Testis (tissue), 3 donors: ENCODE results near the gene FAM219B. TPM values are rescaled to one million over a fixed set of nuclear protein-coding genes. Genes with fewer than 3 reads are reported as not detected.

Source experiments
- DNase-seq: peaks from one replicate; pipeline ENCODE4 v3.0.0-alpha.2; 2019
- H3K27ac ChIP-seq, 2 donors: fragments of 200-600 bp; sonication (generic); one replicate each; pipeline ENCODE4 v1.5.1; 2019
- H3K27me3 ChIP-seq: fragments of 200-600 bp; sonication (generic); one replicate; pipeline ENCODE4 v1.5.1; 2019
- H3K36me3 ChIP-seq: fragments of 200-600 bp; sonication (generic); one replicate; pipeline ENCODE4 v1.5.1; 2017; ENCODE audit warnings: low read depth; ENCODE audit errors: missing control alignments
- H3K4me1 ChIP-seq: fragments of 200-600 bp; sonication (generic); one replicate; pipeline ENCODE4 v1.5.1; 2019
- H3K4me3 ChIP-seq, 2 donors: fragments of 200-600 bp; sonication (generic); one replicate each; pipeline ENCODE4 v1.5.1; 2017 to 2019
- H3K9me3 ChIP-seq: fragments of 200-600 bp; sonication (generic); one replicate; pipeline ENCODE4 v1.5.1; 2017
- POLR2A ChIP-seq: fragments of 450-650 bp; IDR thresholded peaks from one replicate; pipeline ENCODE4 v1.6.1; 2017; ENCODE audit warnings: antibody characterized with exemption, mild to moderate bottlenecking, moderate library complexity
- WGBS, 2 donors: methylation state at CpG; one replicate each; pipeline ENCODE4 v1.1.5; 2018; 5-methylcytosine and 5-hydroxymethylcytosine counted together
- intact Hi-C: fragments of 100-400 bp; cut with DNase I; formaldehyde crosslinking; loops from one replicate; pipeline ENCODE4 v1.15.1; 2023; ENCODE audit warnings: low total_unique reads
- polyA plus RNA-seq: library from polyadenylated mRNA; stranded (reverse); fragments of 350-450 nt; fragmentation: Illumina TruSeq; extraction: RNeasy Lipid Tissue Mini Kit (QIAGEN cat#74804); gene quantifications from one replicate; pipeline ENCODE4 v1.2.3, GENCODE V29; 2014; ENCODE audit warnings: low read depth, low replicate concordance; ENCODE audit not compliant: insufficient read depth
- total RNA-seq, 2 donors: library from RNA; depleted of rRNA; stranded (reverse); fragments of >200 nt; gene quantifications; one replicate each; pipeline ENCODE4 v1.2.3, GENCODE V29; 2016
- TF ChIP-seq, protein P1 (sequence below), 3 experiments: fragments of 450-650 bp in 2 of 3; fragments of 200-600 bp in 1 of 3; sonication (generic) in 1 of 3; IDR thresholded peaks; one replicate each; pipeline ENCODE4 v1.5.1; 2016 to 2019; ENCODE audit warnings: antibody characterized with exemption in 3 of 3, mild to moderate bottlenecking in 2 of 3, moderate library complexity in 1 of 3

FAM219B gene
- total and polyA plus RNA-seq, 3 donors from 2014 or later, result 32.6 to 40.6 (median 40.2) TPM

DNA sequence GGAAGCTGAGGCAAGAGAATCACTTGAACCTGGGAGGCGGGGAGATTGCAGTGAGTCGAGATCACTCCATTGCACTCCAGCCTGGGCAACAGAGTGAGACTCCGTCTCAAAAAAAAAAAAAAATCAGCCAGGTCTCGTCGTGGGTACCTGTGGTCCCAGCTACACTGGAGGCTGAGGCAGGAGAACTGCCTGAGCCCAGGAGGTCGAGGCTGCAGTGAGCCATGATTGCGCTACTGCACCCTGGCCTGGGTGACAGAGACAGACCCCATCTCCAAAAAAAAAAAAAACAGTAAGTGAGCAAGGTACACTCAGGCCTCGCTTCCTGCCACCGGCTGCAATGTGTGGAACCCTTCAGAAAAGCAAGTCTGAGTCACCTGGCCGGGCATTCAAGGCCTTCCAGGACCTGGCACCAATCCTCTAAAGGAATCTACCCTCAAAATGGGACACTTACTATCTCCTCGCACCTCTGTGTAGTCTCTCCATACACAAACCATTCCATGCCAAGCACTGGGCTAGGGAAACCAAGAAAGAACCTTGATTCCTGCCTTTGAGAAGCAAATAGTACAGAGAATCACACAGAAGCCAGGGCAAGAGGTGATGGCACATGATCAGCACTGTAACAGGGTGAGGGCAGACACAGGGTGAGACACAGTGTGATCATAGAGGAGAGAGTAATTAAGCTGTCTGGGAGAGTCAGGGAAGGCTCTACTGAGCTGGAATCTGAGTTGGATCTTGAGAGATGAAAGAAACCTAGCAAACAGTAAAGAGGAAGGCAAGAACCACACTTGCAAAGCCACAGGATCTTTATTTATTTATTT lies 43.2 kb downstream of the FAM219B start:
- Histone ChIP-seq H3K27me3 (no peaks in the 10 kb centered on the region), H3K27ac (no peak overlapping the region), H3K36me3 (no peaks in the 10 kb centered on the region), H3K4me1 (peaks cover 8% of the 10 kb centered on the region), H3K4me3 (no peak overlapping the region), H3K9me3 (no peaks in the 10 kb centered on the region)
- no peak for DNase-seq
- intact Hi-C loops, result no loop called here
- 74 to 86% methylated on average over 11 of the region's 11 CpGs for WGBS, 2 donors
- no peak for TF ChIP-seq POLR2A
- TF ChIP-seq, protein P1, sequence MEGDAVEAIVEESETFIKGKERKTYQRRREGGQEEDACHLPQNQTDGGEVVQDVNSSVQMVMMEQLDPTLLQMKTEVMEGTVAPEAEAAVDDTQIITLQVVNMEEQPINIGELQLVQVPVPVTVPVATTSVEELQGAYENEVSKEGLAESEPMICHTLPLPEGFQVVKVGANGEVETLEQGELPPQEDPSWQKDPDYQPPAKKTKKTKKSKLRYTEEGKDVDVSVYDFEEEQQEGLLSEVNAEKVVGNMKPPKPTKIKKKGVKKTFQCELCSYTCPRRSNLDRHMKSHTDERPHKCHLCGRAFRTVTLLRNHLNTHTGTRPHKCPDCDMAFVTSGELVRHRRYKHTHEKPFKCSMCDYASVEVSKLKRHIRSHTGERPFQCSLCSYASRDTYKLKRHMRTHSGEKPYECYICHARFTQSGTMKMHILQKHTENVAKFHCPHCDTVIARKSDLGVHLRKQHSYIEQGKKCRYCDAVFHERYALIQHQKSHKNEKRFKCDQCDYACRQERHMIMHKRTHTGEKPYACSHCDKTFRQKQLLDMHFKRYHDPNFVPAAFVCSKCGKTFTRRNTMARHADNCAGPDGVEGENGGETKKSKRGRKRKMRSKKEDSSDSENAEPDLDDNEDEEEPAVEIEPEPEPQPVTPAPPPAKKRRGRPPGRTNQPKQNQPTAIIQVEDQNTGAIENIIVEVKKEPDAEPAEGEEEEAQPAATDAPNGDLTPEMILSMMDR (IDR thresholded peaks at IDR 0.05), result no peak

DNA sequence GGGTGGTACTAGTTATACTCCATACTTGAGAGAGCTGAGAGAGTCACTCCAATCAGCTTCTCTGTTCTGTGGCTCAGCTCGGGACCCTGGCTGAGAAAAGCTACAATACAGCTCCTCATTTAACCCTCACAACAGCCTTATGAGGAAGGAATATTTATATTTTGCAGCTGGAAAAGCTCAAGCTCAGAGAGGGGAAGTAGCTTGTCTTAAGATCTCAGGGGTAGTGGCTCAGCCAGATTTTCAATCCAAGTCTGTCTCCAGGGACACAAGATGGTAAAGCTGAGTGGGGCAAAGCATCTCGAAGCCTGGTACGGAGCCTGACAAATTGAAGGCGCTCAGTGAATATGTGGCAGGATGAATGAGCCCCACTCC lies 48.3 kb downstream of the FAM219B start:
- Histone ChIP-seq H3K36me3 (no peaks in the 10 kb centered on the region), H3K27ac (no peak overlapping the region), H3K4me1 (peaks cover 3% of the 10 kb centered on the region), H3K4me3 (no peak overlapping the region), H3K27me3 (no peaks in the 10 kb centered on the region), H3K9me3 (no peaks in the 10 kb centered on the region)
- TF ChIP-seq POLR2A, result no peak
- TF ChIP-seq, protein P1 (IDR thresholded peaks at IDR 0.05), result no peak
- 81 to 83% methylated on average over 4 of the region's 4 CpGs for WGBS, 2 donors
- DNase-seq, result no peak
- intact Hi-C loops, result no loop called here

DNA sequence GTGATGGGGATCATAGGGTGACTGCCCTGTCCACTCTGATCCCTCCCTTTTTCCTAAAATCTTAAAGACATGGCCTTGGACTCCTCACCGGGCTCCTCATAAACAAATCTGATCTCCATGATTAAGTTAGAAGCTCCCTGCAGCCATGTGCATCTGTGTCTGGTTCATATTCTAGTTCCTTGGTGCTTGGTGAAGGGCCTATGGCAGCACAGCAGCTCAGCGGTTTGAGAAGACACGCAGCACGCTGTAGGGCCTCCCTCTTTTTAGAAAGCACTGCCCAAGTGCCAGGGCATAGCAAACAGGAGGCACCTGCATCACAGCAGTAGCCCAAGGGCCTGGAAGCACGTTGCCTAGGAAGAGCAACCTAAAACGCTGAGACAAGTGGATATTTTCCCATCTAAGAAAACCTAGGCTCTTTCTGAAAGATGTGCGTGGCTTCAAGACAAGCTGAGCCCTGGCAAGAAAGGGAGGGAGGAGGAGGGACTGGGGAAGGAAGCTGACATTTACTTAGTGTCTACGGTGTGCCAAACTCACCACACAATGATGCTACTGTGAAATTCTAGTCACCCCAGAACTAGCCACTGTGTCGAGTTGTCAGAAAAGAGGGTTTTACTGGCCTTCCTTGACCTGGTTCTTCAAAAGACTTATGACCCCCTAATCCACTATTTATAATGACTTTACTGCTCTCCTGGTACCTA lies 48.8 kb downstream of the FAM219B start:
- intact Hi-C loops, result no loop called here
- Histone ChIP-seq H3K4me1 (peaks cover 3% of the 10 kb centered on the region), H3K9me3 (no peaks in the 10 kb centered on the region), H3K27me3 (no peaks in the 10 kb centered on the region), H3K36me3 (no peaks in the 10 kb centered on the region), H3K27ac (no peak overlapping the region), H3K4me3 (no peak overlapping the region)
- 76 to 82% methylated on average over 9 of the region's 9 CpGs for WGBS, 2 donors
- DNase-seq, result no peak
- no peak for TF ChIP-seq POLR2A
- TF ChIP-seq, protein P1 (IDR thresholded peaks at IDR 0.05), result no peak

- 61 to 64% methylated on average over 5 of the region's 5 CpGs for WGBS, 2 donors
- intact Hi-C loops, result no loop called here
- no peak overlapping the region for H3K27ac ChIP-seq
- no peaks in the 10 kb centered on the region for H3K36me3 ChIP-seq
- DNase-seq, result no peak
- TF ChIP-seq, protein P1 (IDR thresholded peaks at IDR 0.05), result no peak
- TF ChIP-seq POLR2A, result no peak
- H3K4me1 ChIP-seq, result peaks cover 3% of the 10 kb centered on the region
- no peaks in the 10 kb centered on the region for H3K27me3 ChIP-seq
- no peak overlapping the region for H3K4me3 ChIP-seq
- H3K9me3 ChIP-seq, result no peaks in the 10 kb centered on the region
Observed at GRCh38 chr15:74857082-74857655, 49.5 kb downstream of the FAM219B start.
